Breast epithelium (tissue), 3 donors: ENCODE results near the gene XCR1.
"Not testable (repeated sequence)": the region's sequence is repeated elsewhere in the genome, so short reads cannot be mapped to it uniquely, and the experiment has no call there.

Source experiments
- CTCF ChIP-seq, 3 donors: fragments of 450-650 bp; IDR thresholded peaks; one replicate each; pipeline ENCODE4 v1.5.1; 2016 to 2017; ENCODE audit warnings: antibody characterized with exemption in 3 of 3, mild to moderate bottlenecking in 3 of 3, moderate library complexity in 3 of 3
- POLR2A ChIP-seq: fragments of 450-650 bp; IDR thresholded peaks from one replicate; pipeline ENCODE4 v1.6.1; 2016; ENCODE audit warnings: antibody characterized with exemption, mild to moderate bottlenecking, moderate library complexity
- POLR2AphosphoS5 ChIP-seq, 3 donors: sonication (generic); formaldehyde crosslinking; IDR thresholded peaks; one replicate each; pipeline ENCODE4 v1.6.1; 2017; ENCODE audit warnings: antibody characterized with exemption in 3 of 3

DNA sequence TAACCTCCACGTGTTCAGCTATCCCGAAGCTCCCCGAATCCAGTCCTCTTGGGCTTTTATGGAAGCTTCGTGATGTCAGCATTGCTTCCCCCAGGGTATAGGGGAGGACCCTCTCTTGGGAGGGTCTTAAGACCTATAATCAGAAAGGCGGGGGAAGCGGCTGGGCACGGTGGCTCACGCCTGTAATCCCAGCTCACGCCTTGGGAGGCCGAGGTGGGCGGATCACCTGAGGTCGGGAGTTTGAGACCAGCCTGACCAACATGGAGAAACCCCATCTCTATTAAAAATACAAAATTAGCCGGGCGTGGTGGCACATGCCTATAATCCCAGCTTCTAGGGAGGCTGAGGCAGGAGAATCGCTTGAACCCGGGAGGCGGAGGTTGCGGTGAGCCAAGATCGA lies 29.8 kb downstream of the XCR1 start:
- not testable (repeated sequence) for TF ChIP-seq CTCF (IDR thresholded peaks at IDR 0.05); POLR2A; POLR2AphosphoS5 (IDR thresholded peaks at IDR 0.05)
